COLO829 (cell line): ENCODE data around the gene PHF20.
"Not testable (repeated sequence)": the region's sequence is repeated elsewhere in the genome, so short reads cannot be mapped to it uniquely, and the experiment has no call there.

Source experiments
- DNase-seq: peaks from one replicate; pipeline ENCODE4 v3.0.0; 2012; ENCODE audit warnings: low spot score

The PHF20 gene

DNA sequence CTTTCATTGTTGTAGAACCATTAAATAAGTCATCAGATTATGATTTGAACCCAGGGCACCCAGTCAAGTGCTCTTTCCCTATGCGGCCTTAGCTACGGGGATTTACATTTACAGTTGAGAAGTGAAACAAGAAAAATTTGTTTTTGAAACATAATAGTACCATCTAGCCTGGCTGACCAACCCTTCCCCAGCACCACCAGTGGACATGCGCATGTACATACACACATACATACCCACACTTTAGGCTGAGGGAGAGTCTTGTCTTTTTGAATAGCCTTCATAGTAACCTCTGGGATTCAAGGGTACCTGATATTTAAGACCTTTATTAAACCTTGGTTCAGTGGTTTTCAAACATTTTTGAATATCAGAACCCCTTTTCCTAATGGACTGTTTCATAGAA is 148.7 kb downstream of the PHF20 start:
- DNase-seq = no peak

DNA sequence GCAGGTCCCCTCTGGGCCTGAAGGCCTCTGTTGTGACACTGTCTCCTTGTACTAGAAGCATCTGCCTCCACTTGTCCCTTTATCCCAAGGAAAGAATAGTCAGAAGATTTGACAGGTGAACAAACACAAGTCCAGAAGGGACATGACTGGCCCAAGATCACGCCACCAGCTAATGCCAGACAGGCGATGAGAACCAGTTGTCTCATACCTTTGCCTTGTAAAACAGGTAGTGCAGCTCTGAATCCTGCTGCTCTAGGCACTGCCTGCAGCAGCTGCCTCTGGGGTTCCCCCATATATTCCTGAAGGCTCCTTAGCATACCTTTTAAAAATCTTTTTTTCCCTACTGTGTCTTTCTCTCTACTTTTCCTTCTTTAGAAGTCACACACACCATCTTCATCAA is 157.5 kb downstream of the PHF20 start:
- no peak for DNase-seq

DNA sequence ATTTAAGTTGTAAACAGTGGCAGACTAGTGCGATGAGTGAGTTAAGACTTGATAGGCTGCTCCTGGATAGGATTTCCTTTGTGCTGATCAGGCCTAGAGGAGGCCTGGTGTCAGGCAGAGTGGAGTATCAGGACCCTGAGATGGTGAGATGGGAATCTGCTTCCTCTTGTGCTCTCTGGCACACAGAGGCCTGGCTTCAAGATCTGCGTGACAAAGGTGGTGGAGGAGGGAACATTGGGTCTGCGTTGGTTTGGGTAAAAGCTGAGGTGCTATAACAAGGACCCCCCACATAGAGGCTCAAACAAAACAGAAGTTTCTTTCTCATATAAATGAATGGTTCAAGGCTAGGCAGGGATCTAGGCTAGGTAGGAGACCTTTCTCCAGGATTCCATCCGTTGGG is 162.2 kb downstream of the PHF20 start:
- DNase-seq = no peak

DNA sequence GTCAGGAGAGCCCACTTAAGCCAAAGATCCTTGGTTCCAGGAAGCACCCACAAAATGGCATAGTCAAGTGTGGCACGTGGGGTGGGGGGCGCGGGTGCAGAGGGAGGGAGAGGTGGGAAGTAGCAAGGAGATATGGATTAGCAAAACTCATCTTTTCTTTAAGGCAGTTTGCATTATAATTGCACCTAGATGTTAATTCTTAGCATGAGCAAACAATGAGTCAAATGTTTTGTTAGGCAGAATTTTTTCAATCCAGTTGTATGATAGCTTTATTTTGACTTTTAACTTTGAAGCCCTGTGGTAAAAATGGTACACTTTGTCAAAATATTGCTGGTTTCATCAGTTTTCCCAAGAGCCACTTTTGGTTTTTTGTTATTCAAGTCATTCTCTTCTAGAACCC is 167.4 kb downstream of the PHF20 start:
- DNase-seq = no peak

DNA sequence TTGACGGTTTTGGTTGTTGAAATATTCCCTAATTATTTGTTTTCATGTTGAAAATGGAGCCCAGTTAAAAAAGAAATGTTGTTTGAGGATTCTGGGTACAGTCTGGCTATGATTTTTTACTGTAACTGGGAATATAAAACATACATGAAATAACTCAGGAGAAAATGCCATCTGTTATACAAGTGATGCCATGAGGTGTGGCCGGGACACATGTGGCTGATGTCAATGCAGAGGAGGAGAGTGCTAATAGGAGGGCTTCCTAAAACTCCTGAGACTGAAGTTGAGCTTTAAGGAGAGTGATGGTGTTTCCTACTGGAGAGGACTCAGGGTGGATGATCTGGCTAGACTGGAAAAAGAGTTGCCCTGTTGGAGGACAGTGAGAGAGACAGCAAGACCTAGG is 169.8 kb downstream of the PHF20 start:
- DNase-seq = no peak

DNA sequence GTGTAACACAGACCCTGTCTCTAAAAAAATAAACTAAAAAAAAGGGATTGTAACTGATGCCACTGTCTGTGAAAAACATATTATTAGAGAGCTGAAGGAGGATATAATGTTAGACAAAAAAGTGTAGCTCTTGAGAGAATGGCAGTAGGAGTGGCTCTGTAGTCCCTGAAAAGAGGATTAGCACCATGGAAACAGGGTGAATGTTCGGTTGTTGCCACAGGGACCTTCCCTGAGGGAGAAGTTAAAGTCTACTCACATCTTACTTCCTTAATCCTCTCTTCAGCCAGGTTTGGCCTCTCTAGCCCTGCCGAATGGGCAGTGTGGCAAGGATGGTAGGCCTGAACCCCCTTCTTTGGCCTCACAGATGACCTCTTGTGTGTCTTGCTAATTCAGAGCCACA is 170.4 kb downstream of the PHF20 start:
- no peak for DNase-seq

DNA sequence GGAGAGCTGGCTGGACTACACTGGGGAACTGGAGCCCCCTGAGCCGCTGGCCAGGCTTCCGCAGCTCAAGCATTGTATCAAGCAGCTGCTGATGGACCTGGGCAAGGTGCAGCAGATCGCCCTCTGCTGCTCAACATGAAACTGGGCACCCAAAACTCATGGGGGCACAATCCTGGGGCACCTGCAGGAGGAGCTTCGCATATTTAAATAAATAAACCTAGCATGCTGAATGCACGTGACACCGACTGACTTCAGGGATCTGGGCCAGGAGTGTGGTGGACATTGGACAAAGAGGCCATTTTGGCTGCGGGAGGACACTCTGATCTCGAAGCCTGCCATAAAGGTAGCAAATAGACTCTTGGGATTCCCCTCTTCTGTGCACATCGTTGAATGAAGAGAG is 175.7 kb downstream of the PHF20 start:
- DNase-seq = peak; percentile 29

DNA sequence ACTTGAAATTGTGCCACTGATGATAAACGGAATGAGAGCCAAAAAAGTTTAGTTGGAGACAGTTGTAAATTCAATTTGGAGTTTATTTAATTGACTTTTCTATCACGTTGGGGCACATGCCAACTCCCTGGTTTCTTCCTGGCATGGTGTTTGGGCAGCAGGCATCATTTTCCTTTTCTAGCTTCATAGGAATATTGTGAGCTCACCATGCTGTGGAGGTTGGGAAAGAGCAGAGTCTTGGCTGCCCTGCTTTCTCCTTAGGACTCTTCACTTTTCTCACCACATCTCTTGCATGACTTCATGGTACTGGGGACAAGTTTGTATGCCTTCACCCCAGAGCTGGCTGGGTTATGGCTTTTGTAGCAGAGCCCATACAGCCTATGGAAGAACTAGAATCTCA is 176.1 kb downstream of the PHF20 start:
- no peak for DNase-seq

DNA sequence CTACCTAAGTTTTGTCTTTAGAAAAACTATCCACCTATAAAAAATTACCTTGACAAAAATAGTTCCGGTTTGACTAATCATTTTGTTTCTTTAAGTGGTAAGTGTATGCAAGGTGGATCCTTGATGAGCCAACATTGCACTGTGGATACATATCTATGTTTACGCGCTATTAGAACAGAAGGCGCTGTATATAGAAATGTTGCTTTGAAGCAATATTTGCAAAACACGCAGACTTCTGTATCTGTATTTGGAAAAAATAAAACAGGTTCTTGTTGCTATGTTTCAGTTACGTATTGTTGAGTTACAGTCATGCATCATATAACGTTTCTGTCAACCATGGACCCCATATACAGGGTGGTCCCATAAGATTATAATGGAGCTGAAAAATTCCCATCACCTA is 178.3 kb downstream of the PHF20 start:
- DNase-seq = no peak

DNA sequence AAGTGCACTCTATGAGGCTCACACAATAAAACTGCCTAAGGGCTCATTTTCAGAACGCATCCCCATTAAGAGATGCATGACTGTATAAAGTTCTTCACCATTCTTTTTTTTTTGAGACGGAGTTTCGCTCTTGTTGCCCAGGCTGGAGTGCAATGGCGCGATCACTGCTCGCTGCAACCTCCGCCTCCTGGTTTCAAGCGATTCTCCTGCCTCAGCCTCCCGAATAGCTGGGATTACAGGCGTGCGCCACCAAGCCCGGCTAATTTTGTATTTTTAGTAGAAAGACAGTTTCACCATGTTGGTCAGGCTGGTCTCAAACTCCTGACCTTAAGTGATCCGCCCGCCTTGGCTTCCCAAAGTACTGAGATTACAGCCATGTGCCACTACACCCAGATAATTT is 180.3 kb downstream of the PHF20 start:
- DNase-seq = not testable (repeated sequence)

DNA sequence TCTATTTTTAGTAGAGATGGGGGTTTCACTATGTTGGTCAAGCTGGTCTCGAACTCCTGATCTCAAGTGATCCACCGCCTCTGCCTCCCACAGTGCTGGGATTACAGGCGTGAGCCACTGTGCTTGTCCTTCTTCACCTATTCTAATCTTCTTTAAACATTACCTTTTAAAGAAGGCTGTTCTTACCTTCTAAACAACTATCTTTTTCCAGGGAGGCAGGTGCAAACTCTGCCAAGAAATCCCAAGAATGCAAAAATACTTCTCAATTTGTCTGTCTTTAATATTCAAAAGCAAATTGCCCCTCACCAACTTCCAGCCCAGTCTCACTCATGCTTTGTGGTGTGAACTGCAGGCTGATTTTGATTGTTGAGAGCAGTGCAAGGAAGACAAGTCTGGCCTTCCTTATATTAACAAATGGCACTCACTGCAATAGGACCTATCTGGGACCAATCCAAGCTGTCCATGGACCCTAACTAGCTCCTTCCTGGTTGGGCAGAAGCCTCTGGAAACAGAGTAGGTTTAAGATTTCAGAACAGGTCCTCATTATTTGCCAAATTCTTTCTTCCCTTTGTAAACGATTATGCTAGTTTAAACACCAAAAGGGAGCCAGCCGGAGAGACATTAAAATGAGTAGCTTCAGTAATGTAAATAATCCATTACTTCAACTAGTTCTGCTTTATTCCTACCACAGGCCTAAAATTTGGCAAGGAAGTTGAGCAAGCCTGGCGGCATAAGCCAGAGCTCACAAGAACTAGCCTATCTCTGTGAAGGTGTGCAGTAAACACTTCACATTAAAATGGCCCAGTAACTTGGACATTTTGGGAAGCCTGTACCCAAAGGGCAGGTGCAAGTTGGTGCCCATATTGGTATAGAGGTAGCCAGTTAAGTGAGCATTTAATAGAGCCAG is 180.9 kb downstream of the PHF20 start:
- DNase-seq = no peak

DNA sequence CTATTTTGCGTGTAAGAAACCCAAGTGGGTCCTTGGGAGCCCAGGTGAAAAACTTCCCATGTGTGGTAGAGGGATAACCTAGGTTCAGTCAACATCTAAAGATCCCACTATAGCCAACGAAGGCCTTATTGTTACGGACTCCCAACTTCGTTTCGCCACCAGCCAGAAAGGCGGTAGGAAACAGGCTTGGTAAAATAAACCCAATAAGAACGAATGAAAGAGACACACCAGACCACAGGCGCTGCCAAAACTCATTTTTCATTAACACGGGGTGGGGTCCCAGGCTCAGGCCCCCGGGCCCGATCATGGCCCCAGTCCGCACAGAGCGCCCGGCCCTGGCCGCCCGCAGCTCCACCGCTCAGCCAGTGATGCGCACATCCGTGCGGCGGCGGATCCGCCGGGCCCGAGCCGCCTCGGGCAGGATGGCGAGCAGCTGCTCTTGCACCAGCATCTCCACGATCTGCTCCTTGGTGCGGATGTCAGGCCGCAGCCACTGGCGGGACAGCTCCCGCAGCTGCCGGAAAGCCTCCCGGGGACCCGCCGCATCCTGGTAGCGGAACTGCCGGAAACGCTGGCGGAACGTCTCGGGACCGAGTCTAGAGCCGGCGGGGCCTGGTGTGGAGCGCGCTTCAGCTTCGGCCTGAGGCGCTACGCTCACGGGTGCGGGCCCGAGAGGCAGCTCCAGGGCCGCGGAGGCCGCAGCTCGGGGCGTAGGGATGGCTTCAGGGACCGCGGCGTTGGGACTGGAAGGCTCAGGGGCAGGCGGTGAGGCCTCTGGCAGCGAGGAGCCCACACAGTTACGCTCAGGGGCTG is 181.8 kb downstream of the PHF20 start:
- DNase-seq = peak; percentile 26

DNA sequence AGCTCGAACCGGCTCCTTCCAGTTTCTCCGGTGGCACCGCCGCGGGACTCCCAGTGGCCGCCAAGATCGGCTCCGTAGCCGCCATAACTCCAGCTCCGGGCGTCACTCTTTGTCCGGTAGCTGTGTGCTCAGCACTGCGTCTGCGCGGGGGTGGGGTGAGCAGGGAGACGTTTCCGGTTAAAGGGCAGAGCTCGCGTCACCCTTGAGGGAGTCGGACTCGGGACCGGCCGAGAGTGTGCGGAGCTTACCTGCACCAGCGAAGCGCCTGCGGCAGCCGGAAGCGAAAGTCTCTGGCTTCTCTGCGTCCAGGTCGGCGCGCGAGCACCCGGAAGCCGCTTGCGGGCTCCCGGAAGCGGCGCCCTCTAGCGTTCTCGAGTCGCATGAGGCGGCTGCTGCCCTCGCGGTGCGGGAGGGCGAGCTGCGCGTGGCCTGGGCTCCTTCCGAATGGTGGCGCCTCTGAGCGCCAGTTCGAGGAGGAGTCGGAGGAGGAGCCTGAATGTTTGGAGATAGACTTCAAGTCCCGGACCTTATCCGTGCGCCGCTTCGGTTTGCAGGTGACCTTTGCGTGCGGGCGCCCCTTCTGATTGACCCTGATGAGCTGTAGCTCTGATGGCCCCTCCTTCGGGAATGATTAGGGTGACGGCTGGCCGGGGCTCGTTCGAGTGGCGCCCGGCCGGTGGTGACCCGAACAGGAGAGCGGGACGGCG is 182.5 kb downstream of the PHF20 start, which contains the start of gene SCAND1:
SCAND1 (minus strand) TSS at position 303 of the 707 bp plus-strand sequence; CDS start at position 85, 218 bp downstream.
- peak; percentile 99 for DNase-seq

DNA sequence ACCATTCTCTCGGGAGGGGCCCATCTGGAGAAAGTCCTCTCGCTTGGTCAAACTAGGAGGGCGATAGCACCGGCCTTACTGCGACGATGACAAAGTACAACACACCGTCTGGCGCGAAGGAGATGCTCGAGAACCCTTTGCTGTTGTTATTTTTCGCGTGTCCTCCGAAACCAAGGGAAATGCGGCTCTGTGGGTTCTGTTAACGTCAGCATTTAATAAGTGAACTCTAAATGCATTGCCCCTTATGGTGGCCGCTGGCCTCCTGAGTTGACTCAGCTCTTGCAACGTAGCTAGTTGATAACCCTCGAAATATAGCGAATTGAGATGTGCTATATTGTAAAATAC is 183.1 kb downstream of the PHF20 start:
- DNase-seq = peak; percentile 57

DNA sequence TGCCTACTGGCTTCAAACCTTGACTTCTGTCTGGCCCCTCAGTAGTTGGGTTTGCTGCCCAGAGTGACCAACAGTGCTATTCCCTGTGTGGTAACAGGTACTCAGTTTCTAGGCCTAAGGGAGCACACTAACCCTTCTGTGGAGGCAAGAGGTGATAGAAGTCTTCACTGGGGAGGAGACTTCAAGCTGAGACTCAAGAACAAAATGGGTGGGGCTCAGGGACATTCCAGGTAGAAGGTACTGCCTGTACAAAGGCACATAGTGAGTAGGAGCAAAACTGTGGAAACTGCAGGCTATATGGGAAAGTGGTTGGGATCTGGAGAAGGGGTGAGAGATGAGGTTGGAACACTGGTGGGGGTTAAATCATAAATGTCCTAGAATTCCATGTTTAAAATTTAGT is 184.8 kb downstream of the PHF20 start:
- DNase-seq = no peak

DNA sequence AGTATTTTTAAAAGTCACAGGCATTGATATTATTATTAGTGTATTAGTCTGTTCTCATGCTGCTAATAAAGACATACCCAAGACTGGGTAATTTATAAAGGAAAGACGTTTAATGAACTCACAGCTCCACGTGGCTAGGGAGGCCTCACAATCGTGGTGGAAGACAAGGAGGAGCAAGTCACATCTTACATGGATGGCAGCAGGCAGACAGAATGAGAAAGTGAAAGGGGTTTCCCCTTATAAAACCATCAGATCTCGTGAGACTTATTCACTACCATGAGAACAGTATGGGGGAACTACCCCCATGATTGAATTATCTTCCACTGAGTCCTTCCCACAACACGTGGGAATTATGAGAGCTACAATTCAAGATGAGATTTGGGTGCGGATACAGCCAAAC is 187.5 kb downstream of the PHF20 start:
- not testable (repeated sequence) for DNase-seq

DNA sequence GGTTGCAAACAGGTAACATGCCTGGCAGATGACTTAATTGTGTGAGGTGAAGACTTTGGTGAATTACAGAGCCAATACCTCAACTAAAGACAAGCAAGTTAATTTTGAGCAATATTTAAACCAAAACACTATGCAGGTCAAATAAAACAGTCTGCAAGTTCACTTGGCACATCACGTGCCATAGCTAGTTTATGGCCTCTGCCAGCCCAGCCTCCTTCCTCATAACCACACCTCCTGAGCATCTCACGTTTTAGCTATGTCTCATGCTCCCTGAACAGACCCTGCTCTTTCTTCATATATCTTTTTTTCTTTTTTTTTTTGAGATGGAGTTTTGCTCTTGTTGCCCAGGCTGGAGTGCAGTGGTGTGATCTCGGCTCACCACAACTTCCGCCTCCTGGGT is 192.1 kb downstream of the PHF20 start:
- DNase-seq = no peak

DNA sequence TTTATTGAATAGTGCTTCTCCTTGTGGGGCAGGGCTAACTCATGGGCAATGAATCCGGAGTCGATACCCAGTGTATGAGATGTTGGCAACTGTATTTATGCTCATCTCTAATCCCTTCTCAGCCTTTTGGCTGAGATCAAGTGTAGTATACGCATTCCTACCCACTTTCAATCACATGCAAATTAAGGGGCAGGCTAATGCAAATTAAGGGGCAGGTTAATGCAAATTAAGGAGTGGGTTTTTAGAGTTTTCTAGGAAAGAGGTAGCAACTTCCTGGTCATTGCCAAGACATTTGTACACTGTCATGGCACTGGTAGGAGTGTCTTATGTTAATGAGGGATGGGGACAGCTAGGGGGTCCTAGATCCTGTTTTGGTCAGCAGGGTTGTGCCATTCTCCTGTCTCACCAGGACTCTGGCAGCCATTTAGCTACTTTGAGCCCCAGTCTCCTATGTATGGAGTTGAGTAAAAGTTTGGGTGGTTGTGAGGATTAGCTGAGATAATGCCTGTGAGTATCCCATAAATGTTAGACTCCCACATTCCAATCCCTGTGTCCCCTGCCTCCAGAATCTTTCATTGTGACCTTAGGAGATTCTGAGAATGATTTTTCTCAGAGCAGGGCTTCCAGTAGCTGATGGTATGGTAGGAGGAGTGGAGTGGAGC is 196.3 kb downstream of the PHF20 start, which contains the start of gene CNBD2:
CNBD2 (plus strand) TSS at position 612 of the 662 bp plus-strand sequence. CDS start 173 bp downstream, outside the sequence.
- DNase-seq = no peak

DNA sequence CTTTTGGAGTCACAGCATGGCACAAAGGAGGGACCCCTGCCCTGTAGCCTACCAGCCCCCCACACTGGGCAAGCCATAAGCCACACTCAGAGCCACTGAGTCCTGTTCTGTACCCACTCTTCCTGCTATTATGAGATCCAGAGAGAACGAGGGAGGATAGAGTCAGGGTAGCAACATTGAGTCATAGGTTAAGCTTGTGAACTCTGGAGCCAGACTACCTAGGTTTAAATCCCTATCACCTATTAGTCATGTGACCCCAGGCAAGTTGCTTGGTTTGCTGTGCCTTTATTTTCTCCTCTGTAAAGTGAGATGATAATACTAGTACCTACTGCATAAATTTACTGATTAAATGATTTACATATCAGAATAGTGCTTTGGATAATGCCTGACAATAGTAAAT is 197.1 kb downstream of the PHF20 start:
- no peak for DNase-seq

DNA sequence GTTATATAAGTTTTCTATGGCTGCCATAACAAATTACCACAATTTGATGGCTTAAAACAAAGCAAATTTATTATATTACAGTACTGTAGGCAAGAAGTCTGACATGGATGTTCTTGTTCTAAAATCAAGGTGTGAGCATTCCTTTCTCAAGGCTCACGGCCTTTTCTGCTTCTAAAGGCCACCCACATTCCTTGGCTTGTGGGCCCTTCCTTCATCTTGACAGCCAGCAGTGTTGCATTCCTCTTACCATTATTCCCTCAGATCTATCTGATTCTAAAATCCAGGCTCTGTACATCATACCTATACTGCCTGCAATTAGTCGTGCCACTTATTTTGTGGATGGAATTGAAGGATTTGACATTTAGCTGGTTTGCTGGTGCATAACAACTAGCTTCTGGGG is 200.2 kb downstream of the PHF20 start:
- no peak for DNase-seq

DNA sequence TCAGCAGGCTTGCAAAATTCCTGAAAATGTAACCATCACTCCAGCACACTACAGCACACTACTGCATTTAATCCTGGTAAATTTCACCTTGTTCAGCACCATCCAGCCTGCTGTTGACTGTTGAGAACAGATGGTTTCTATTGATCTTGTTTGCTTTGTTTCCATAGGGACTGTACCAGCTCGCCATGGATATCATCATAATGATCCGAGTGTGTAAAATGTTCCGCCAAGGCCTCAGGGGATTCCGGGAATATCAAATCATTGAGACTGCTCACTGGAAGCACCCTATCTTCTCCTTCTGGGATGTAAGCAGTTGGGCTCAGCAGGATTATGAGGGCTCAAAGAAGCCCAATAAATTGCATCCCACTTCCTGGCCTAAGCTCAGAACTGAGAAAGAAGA is 200.6 kb downstream of the PHF20 start:
- peak; percentile 50 for DNase-seq

DNA sequence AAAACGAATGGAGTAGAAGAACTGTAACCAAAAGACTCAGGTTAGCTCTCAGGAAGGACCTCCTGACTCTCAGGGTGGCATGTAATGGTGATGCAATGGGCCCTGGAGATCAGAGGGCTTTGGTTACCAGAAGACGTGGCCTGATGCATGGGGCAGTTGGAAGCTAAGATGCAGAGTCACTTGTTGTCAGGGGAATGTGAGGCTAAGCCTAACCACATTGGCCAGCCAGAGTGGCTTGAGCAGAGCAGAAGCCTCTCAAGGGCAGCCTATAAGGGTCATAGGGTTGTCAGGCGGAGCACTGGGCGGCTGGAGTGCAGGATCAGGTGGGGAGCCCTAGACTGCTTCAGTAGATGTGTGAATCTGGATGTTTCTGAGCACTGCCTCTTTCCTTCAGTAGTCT is 202.4 kb downstream of the PHF20 start:
- no peak for DNase-seq
